CD8-positive, alpha-beta memory T cell (primary cell): Measurements from ENCODE around the gene EEF1A2. TPM values are rescaled to one million over a fixed set of nuclear protein-coding genes. Genes with fewer than 3 reads are reported as not detected.

ENCODE experiments used
- CTCF ChIA-PET: fragments of 350-600 bp; sonication (Branson Sonifier 250); formaldehyde crosslinking; loops from one replicate; lab custom pipeline; 2021; ENCODE audit warnings: antibody characterized with exemption; lab: Charles Lee
- POLR2A ChIA-PET: fragments of 350-600 bp; sonication (Branson Sonifier 250); formaldehyde crosslinking; loops from one replicate; lab custom pipeline; 2021; ENCODE audit warnings: antibody characterized with exemption; lab: Charles Lee
- DNase-seq, 5 donors: peaks; one replicate each; pipeline versions ENCODE4 v3.0.0 to v3.0.0-alpha.2; 2020 to 2022; ENCODE audit warnings: mixed read lengths in 1 of 5
- H3K27ac ChIP-seq: one replicate; pipeline ENCODE4 v1.7.0; 2013; ENCODE audit warnings: low read depth, mild to moderate bottlenecking, low read length, moderate library complexity
- H3K27me3 ChIP-seq: 2 replicates; pipeline ENCODE4 v1.7.0; 2013; ENCODE audit warnings: low read length, mild to moderate bottlenecking; ENCODE audit not compliant: insufficient read depth, poor library complexity, severe bottlenecking
- H3K36me3 ChIP-seq: 2 replicates; pipeline ENCODE4 v1.7.0; 2013; ENCODE audit warnings: mild to moderate bottlenecking, low read length, moderate library complexity; ENCODE audit not compliant: insufficient read depth
- H3K4me1 ChIP-seq: 2 replicates; pipeline ENCODE4 v1.7.0; 2013; ENCODE audit warnings: mild to moderate bottlenecking, low read length, moderate library complexity; ENCODE audit not compliant: insufficient read depth
- H3K4me3 ChIP-seq: 2 replicates; pipeline ENCODE4 v1.7.0; 2013; ENCODE audit warnings: mild to moderate bottlenecking, low read length
- H3K9me3 ChIP-seq: 2 replicates; pipeline ENCODE4 v1.7.0; 2013; ENCODE audit warnings: mild to moderate bottlenecking, low read length
- H3K27ac Mint-ChIP-seq, 8 donors: one replicate each; pipeline ENCODE4 v1.8.0; 2020 to 2021; ENCODE audit warnings: mixed read lengths in 8 of 8, mild to moderate bottlenecking in 6 of 8, inconsistent platforms in 3 of 8, moderate library complexity in 3 of 8
- H3K27me3 Mint-ChIP-seq, 2 donors: one replicate each; pipeline ENCODE4 v1.8.0; 2020 to 2021; ENCODE audit warnings: mixed read lengths in 2 of 2, mild to moderate bottlenecking in 1 of 2, moderate library complexity in 1 of 2
- H3K36me3 Mint-ChIP-seq, 3 donors: one replicate each; pipeline ENCODE4 v1.8.0; 2020 to 2021; ENCODE audit warnings: mixed read lengths in 3 of 3, inconsistent platforms in 1 of 3, mild to moderate bottlenecking in 1 of 3
- H3K4me1 Mint-ChIP-seq, 3 donors: one replicate each; pipeline ENCODE4 v1.8.0; 2020 to 2021; ENCODE audit warnings: mixed read lengths in 3 of 3, inconsistent platforms in 1 of 3, mild to moderate bottlenecking in 1 of 3
- H3K4me3 Mint-ChIP-seq, 7 donors: one replicate each; pipeline ENCODE4 v1.8.0; 2020 to 2021; ENCODE audit warnings: mixed read lengths in 7 of 7, mild to moderate bottlenecking in 6 of 7, moderate library complexity in 4 of 7, inconsistent platforms in 2 of 7
- H3K9me3 Mint-ChIP-seq, 5 donors: one replicate each; pipeline ENCODE4 v1.8.0; 2020 to 2022; ENCODE audit warnings: mixed read lengths in 5 of 5, mild to moderate bottlenecking in 3 of 5, moderate library complexity in 2 of 5, inconsistent platforms in 1 of 5
- polyA plus RNA-seq: library from polyadenylated mRNA; unstranded; fragments of 300-500 nt; fragmentation: Illumina TruSeq; gene quantifications from one replicate; pipeline ENCODE4 v1.2.3, GENCODE V29; 2021
- total RNA-seq, 2 experiments: library from RNA; stranded (reverse); gene quantifications; one replicate each; pipeline ENCODE4 v1.2.3, GENCODE V29; 2021

Gene EEF1A2
- total and polyA plus RNA-seq, 3 experiments from 2014 or later, result 0.17 to 0.20 TPM; not detected in 1

- peaks cover 8 to 34% (median 10%) of the 10 kb centered on the region in 3 donors for H3K4me1 Mint-ChIP-seq
- Histone ChIP-seq H3K9me3 (no peaks in the 10 kb centered on the region), H3K4me3 (no peak overlapping the region), H3K27ac (no peak overlapping the region), H3K36me3 (peaks cover 14% of the 10 kb centered on the region), H3K27me3 (no peaks in the 10 kb centered on the region), H3K4me1 (peaks cover 20% of the 10 kb centered on the region)
- H3K27me3 Mint-ChIP-seq, result no peaks in the 10 kb centered on the region
- ChIA-PET CTCF (interaction anchor here (0.7 to 3.1 kb wide), 10 partner anchors 9 to 451 kb away, joined by 3 to 20 read pairs (median 3); partner anchors contain the start of genes PTK6 and RTEL1), POLR2A (interaction anchor here (0.6 to 3.1 kb wide), 8 partner anchors 12 to 435 kb away, joined by 3 to 31 read pairs (median 3); partner anchors contain the start of genes GMEB2, PTK6, STMN3 and TPD52L2)
- H3K4me3 Mint-ChIP-seq, result peak overlapping the region; percentile 56 to 74 (median 66)
- peak in 1 of 5 donors; percentile 48 for DNase-seq
- H3K36me3 Mint-ChIP-seq, result peaks cover 5 to 25% (median 7%) of the 10 kb centered on the region in 3 donors
- H3K27ac Mint-ChIP-seq, result peak overlapping the region in 6 of 8 donors; percentile 55 to 84 (median 74)
- H3K9me3 Mint-ChIP-seq, result peaks cover 0 to 3% (median 0%) of the 10 kb centered on the region in 5 donors
Observed at GRCh38 chr20:63522091-63522868, 23.4 kb upstream of the EEF1A2 start.

- H3K4me1 ChIP-seq, result peaks cover 20% of the 10 kb centered on the region
- Mint-ChIP-seq H3K9me3 (peaks cover 0 to 3% (median 0%) of the 10 kb centered on the region in 5 donors), H3K4me3 (peak overlapping the region; percentile 76 to 87 (median 78)), H3K27me3 (no peaks in the 10 kb centered on the region), H3K27ac (peak overlapping the region in 3 of 8 donors; percentile 35 to 91 (median 90)), H3K36me3 (peaks cover 5 to 25% (median 7%) of the 10 kb centered on the region in 3 donors), H3K4me1 (peaks cover 8 to 34% (median 10%) of the 10 kb centered on the region in 3 donors)
- peaks cover 14% of the 10 kb centered on the region for H3K36me3 ChIP-seq
- peak overlapping the region; percentile 79 for H3K27ac ChIP-seq
- ChIA-PET POLR2A (interaction anchor here (0.6 to 3.1 kb wide), 21 partner anchors 8 to 727 kb away, joined by 3 to 31 read pairs (median 7); partner anchors contain the start of genes ARFRP1, GMEB2, HELZ2 and PTK6), CTCF (interaction anchor here (1.0 to 3.1 kb wide), 8 partner anchors 9 to 452 kb away, joined by 3 to 24 read pairs (median 8); partner anchors contain the start of genes PTK6, RTEL1 and TPD52L2)
- DNase-seq, result peak in 1 of 5 donors; percentile 49
- H3K27me3 ChIP-seq, result no peaks in the 10 kb centered on the region
- peak overlapping the region; percentile 70 for H3K4me3 ChIP-seq
- no peaks in the 10 kb centered on the region for H3K9me3 ChIP-seq
Observed at GRCh38 chr20:63521602-63522001, 22.7 kb upstream of the EEF1A2 start.

GRCh38 chr20:63520934-63521601, 22.2 kb upstream of the EEF1A2 start:
- Mint-ChIP-seq H3K4me1 (peaks cover 8 to 34% (median 10%) of the 10 kb centered on the region in 3 donors), H3K9me3 (peaks cover 0 to 3% (median 0%) of the 10 kb centered on the region in 5 donors), H3K4me3 (peak overlapping the region; percentile 76 to 87 (median 81)), H3K27ac (peak overlapping the region in 5 of 8 donors; percentile 35 to 90 (median 70)), H3K27me3 (no peaks in the 10 kb centered on the region), H3K36me3 (peaks cover 5 to 25% (median 7%) of the 10 kb centered on the region in 3 donors)
- no peaks in the 10 kb centered on the region for H3K9me3 ChIP-seq
- peak overlapping the region; percentile 79 for H3K27ac ChIP-seq
- ChIA-PET CTCF (interaction anchor here (1.0 to 3.1 kb wide), 10 partner anchors 10 to 459 kb away, joined by 3 to 24 read pairs (median 6); partner anchors contain the start of genes HELZ2, PTK6, RTEL1 and TPD52L2), POLR2A (interaction anchor here (0.6 to 3.1 kb wide), 23 partner anchors 8 to 727 kb away, joined by 3 to 31 read pairs (median 6); partner anchors contain the start of genes ARFRP1, GMEB2, HELZ2 and OPRL1)
- no peaks in the 10 kb centered on the region for H3K27me3 ChIP-seq
- H3K4me3 ChIP-seq, result peak overlapping the region; percentile 70
- peaks cover 14% of the 10 kb centered on the region for H3K36me3 ChIP-seq
- peak; percentile 52 to 83 (median 62) for DNase-seq
- peaks cover 20% of the 10 kb centered on the region for H3K4me1 ChIP-seq

GRCh38 chr20:63520504-63520933, 21.6 kb upstream of the EEF1A2 start, which contains the start of gene PPDPF:
PPDPF (plus strand) TSS chr20:63520765; CDS start chr20:63521309, 544 bp downstream.
- H3K4me1 Mint-ChIP-seq, result peaks cover 8 to 34% (median 10%) of the 10 kb centered on the region in 3 donors
- peak within 1 kb of the TSS; percentile 35 to 91 (median 76) for H3K27ac Mint-ChIP-seq
- H3K9me3 Mint-ChIP-seq, result peaks cover 0 to 4% (median 0%) of the 10 kb centered on the region in 5 donors
- ChIA-PET CTCF (interaction anchor here (1.0 to 3.1 kb wide), 7 partner anchors 17 to 460 kb away, joined by 3 to 24 read pairs (median 8); partner anchors contain the start of genes HELZ2, PTK6 and TPD52L2), POLR2A (interaction anchor here (0.7 to 3.1 kb wide), 19 partner anchors 9 to 726 kb away, joined by 3 to 31 read pairs (median 7); partner anchors contain the start of genes ARFRP1, GMEB2, HELZ2 and OPRL1)
- DNase-seq, result peak; percentile 79 to 89 (median 84)
- peaks cover 14% of the 10 kb centered on the region for H3K36me3 ChIP-seq
- peaks cover 20% of the 10 kb centered on the region for H3K4me1 ChIP-seq
- peak within 1 kb of the TSS; percentile 70 for H3K4me3 ChIP-seq
- peak within 1 kb of the TSS; percentile 76 to 91 (median 81) for H3K4me3 Mint-ChIP-seq
- no peaks in the 10 kb centered on the region for H3K9me3 ChIP-seq
- H3K27me3 Mint-ChIP-seq, result no peaks in the 10 kb centered on the region
- H3K27me3 ChIP-seq, result no peaks in the 10 kb centered on the region
- H3K36me3 Mint-ChIP-seq, result peaks cover 5 to 25% (median 7%) of the 10 kb centered on the region in 3 donors
- peak within 1 kb of the TSS; percentile 79 for H3K27ac ChIP-seq

- H3K27me3 ChIP-seq, result no peaks in the 10 kb centered on the region
- Mint-ChIP-seq H3K4me3 (peak overlapping the region; percentile 68 to 88 (median 81)), H3K9me3 (peaks cover 0 to 8% (median 2%) of the 10 kb centered on the region in 5 donors), H3K36me3 (peaks cover 5 to 24% (median 7%) of the 10 kb centered on the region in 3 donors), H3K27me3 (no peaks in the 10 kb centered on the region), H3K27ac (peak overlapping the region in 7 of 8 donors; percentile 18 to 78 (median 61)), H3K4me1 (peaks cover 8 to 32% (median 10%) of the 10 kb centered on the region in 3 donors)
- no peaks in the 10 kb centered on the region for H3K9me3 ChIP-seq
- ChIA-PET CTCF (interaction anchor here (1.0 to 3.1 kb wide), 6 partner anchors 18 to 460 kb away, joined by 3 to 24 read pairs (median 8); partner anchors contain the start of genes HELZ2, PTK6 and TPD52L2), POLR2A (interaction anchor here (0.7 to 3.1 kb wide), 13 partner anchors 17 to 725 kb away, joined by 3 to 31 read pairs (median 7); partner anchors contain the start of genes GMEB2, HELZ2, OPRL1 and PTK6)
- peak overlapping the region; percentile 79 for H3K27ac ChIP-seq
- H3K4me1 ChIP-seq, result peaks cover 20% of the 10 kb centered on the region
- H3K36me3 ChIP-seq, result peaks cover 14% of the 10 kb centered on the region
- H3K4me3 ChIP-seq, result peak overlapping the region; percentile 59
- DNase-seq, result peak; percentile 60 to 83 (median 67)
Observed at GRCh38 chr20:63519668-63520503, 21.0 kb upstream of the EEF1A2 start.

- Mint-ChIP-seq H3K27me3 (no peaks in the 10 kb centered on the region), H3K36me3 (peaks cover 5 to 21% (median 7%) of the 10 kb centered on the region in 3 donors), H3K27ac (peak overlapping the region in 6 of 8 donors; percentile 18 to 78 (median 56)), H3K4me1 (peaks cover 8 to 29% (median 10%) of the 10 kb centered on the region in 3 donors), H3K4me3 (peak overlapping the region; percentile 68 to 88 (median 80)), H3K9me3 (peaks cover 0 to 8% (median 4%) of the 10 kb centered on the region in 5 donors)
- peak in 1 of 5 donors; percentile 54 for DNase-seq
- no peaks in the 10 kb centered on the region for H3K27me3 ChIP-seq
- peak overlapping the region; percentile 79 for H3K27ac ChIP-seq
- CTCF ChIA-PET, result interaction anchor here (2.1 to 2.5 kb wide), 2 partner anchors 18 to 345 kb away, joined by 7 to 24 read pairs; partner anchors contain the start of genes PTK6 and TPD52L2
- POLR2A ChIA-PET, result interaction anchor here (2.5 to 3.1 kb wide), 2 partner anchors 23 to 51 kb away, joined by 8 to 11 read pairs; no protein-coding TSS in a partner anchor
- H3K4me3 ChIP-seq, result peak overlapping the region; percentile 59
- H3K4me1 ChIP-seq, result peaks cover 20% of the 10 kb centered on the region
- H3K36me3 ChIP-seq, result peaks cover 14% of the 10 kb centered on the region
- H3K9me3 ChIP-seq, result no peaks in the 10 kb centered on the region
Observed at GRCh38 chr20:63518946-63519667, 20.2 kb upstream of the EEF1A2 start.
